Peyer's patch (tissue), 4 donors: Measurements from ENCODE around the gene RPL18.

ENCODE experiments used
- POLR2A ChIP-seq, 2 donors: fragments of 450-650 bp; IDR thresholded peaks; one replicate each; pipeline ENCODE4 v1.5.1; 2017; ENCODE audit warnings: antibody characterized with exemption in 2 of 2, mild to moderate bottlenecking in 2 of 2, moderate library complexity in 2 of 2
- TF ChIP-seq, protein P1 (sequence below), 6 experiments: fragments of 450-650 bp in 4 of 6; fragments of 200-600 bp in 2 of 6; sonication (generic) in 1 of 6; IDR thresholded peaks; one replicate each; pipeline ENCODE4 v1.5.1; 2017 to 2019; ENCODE audit warnings: antibody characterized with exemption in 6 of 6, mild to moderate bottlenecking in 3 of 6, moderate library complexity in 1 of 6

DNA sequence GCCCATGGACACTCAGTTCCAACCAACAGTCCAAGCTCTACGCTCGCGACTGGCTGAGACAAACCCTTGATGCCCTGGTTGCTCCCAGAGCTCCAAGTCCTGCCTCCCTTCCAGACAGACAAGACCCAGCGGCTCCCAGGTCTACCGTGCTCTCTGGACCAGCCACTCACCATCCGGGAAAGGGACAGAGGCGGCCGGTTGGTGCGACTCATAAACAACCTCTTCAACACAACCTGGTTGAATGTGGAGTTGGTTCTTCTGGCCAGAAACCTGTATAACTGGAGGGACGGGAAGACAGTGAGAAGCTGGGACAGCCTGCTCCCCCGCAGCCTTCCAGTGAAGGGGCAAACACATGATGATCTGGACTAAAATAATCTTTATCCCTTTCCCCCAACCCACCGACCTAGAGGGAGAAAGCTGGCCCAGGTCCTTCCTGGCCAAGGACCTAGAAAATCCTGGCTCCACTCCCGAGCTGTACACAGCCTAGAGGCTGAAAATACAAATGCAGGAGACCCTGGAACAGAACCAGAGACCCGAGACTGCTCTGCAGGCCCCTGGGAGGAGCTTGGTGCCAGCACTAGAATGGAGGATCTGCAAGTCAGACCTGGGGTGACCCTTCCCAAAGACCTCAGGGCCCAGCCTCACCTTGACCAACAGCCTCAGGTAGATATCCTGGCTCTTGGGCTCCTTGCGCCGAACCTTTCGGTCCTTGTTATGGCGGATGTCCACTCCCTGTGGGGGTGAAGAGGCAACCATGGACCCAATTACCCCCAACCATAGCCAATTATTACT is 1.6 kb downstream of the RPL18 start:
- TF ChIP-seq, protein P1, sequence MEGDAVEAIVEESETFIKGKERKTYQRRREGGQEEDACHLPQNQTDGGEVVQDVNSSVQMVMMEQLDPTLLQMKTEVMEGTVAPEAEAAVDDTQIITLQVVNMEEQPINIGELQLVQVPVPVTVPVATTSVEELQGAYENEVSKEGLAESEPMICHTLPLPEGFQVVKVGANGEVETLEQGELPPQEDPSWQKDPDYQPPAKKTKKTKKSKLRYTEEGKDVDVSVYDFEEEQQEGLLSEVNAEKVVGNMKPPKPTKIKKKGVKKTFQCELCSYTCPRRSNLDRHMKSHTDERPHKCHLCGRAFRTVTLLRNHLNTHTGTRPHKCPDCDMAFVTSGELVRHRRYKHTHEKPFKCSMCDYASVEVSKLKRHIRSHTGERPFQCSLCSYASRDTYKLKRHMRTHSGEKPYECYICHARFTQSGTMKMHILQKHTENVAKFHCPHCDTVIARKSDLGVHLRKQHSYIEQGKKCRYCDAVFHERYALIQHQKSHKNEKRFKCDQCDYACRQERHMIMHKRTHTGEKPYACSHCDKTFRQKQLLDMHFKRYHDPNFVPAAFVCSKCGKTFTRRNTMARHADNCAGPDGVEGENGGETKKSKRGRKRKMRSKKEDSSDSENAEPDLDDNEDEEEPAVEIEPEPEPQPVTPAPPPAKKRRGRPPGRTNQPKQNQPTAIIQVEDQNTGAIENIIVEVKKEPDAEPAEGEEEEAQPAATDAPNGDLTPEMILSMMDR (IDR thresholded peaks at IDR 0.05) = no peak
- no peak for TF ChIP-seq POLR2A (IDR thresholded peaks at IDR 0.05)
